H9 (cell line): ENCODE results near the gene F7. TPM values are rescaled to one million over a fixed set of nuclear protein-coding genes. Genes with fewer than 3 reads are reported as not detected.

Experiments used
- DNase-seq: peaks from one replicate; pipeline ENCODE4 v3.0.0-alpha.2; 2017
- H2AFZ ChIP-seq: one replicate; pipeline ENCODE4 v1.6.1; 2013; ENCODE audit warnings: mild to moderate bottlenecking, low read length, control low read depth, moderate library complexity
- H2AK5ac ChIP-seq: 2 replicates; pipeline ENCODE4 v1.6.1; 2013; ENCODE audit warnings: low read length, control low read depth, mixed read lengths; ENCODE audit not compliant: insufficient read length
- H2BK120ac ChIP-seq: one replicate; pipeline ENCODE4 v1.6.1; 2013; ENCODE audit warnings: low read depth, mild to moderate bottlenecking, low read length, control low read depth, inconsistent platforms; ENCODE audit not compliant: poor library complexity, severe bottlenecking
- H2BK12ac ChIP-seq: 2 replicates; pipeline ENCODE4 v1.6.1; 2013; ENCODE audit warnings: low read length, control low read depth, mixed read lengths, low read depth; ENCODE audit not compliant: insufficient read length
- H2BK15ac ChIP-seq: 2 replicates; pipeline ENCODE4 v1.6.1; 2013; ENCODE audit warnings: low read depth, low read length, control low read depth
- H2BK20ac ChIP-seq: one replicate; pipeline ENCODE4 v1.6.1; 2013; ENCODE audit warnings: low read depth, mild to moderate bottlenecking, low read length, control low read depth, inconsistent platforms; ENCODE audit not compliant: poor library complexity, severe bottlenecking
- H2BK5ac ChIP-seq: 2 replicates; pipeline ENCODE4 v1.6.1; 2013; ENCODE audit warnings: low read length, control low read depth, mixed read lengths; ENCODE audit not compliant: insufficient read length
- H3K14ac ChIP-seq: 2 replicates; pipeline ENCODE4 v1.6.1; 2013; ENCODE audit warnings: low read length, control low read depth; ENCODE audit not compliant: insufficient read depth
- H3K18ac ChIP-seq: 2 replicates; pipeline ENCODE4 v1.6.1; 2013; ENCODE audit warnings: low read depth, mild to moderate bottlenecking, mixed read lengths, low read length, control low read depth; ENCODE audit not compliant: insufficient read length
- H3K23ac ChIP-seq: 2 replicates; pipeline ENCODE4 v1.6.1; 2013; ENCODE audit warnings: low read length, control low read depth, mixed read lengths, low read depth; ENCODE audit not compliant: insufficient read length
- H3K23me2 ChIP-seq: 2 replicates; pipeline ENCODE4 v1.6.1; 2013; ENCODE audit warnings: low read depth, mild to moderate bottlenecking, mixed read lengths, low read length, control low read depth; ENCODE audit not compliant: insufficient read length, poor library complexity, severe bottlenecking
- H3K27ac ChIP-seq: 2 replicates; pipeline ENCODE4 v1.5.1; 2013; ENCODE audit warnings: low read length, control low read depth, mixed read lengths, low read depth; ENCODE audit not compliant: insufficient read length
- H3K27me3 ChIP-seq: 2 replicates; pipeline ENCODE4 v1.6.1; 2013; ENCODE audit warnings: low read length, control low read depth, inconsistent platforms; ENCODE audit not compliant: insufficient read depth
- H3K4ac ChIP-seq: 2 replicates; pipeline ENCODE4 v1.6.1; 2013; ENCODE audit warnings: low read depth, mild to moderate bottlenecking, control low read depth, inconsistent platforms, low read length, moderate library complexity
- H3K4me1 ChIP-seq: 2 replicates; pipeline ENCODE4 v1.6.1; 2013; ENCODE audit warnings: low read length, control low read depth, inconsistent platforms; ENCODE audit not compliant: insufficient read depth
- H3K4me2 ChIP-seq: 2 replicates; pipeline ENCODE4 v1.6.1; 2013; ENCODE audit warnings: low read length, control low read depth, mixed read lengths; ENCODE audit not compliant: insufficient read length, insufficient read depth
- H3K56ac ChIP-seq: 2 replicates; pipeline ENCODE4 v1.6.1; 2013; ENCODE audit warnings: low read depth, mild to moderate bottlenecking, mixed read lengths, low read length, control low read depth; ENCODE audit not compliant: insufficient read length
- H3K79me1 ChIP-seq: 2 replicates; pipeline ENCODE4 v1.6.1; 2013; ENCODE audit warnings: low read depth, mild to moderate bottlenecking, moderate library complexity, low read length, control low read depth, inconsistent platforms; ENCODE audit not compliant: insufficient read depth, poor library complexity, severe bottlenecking
- H3K79me2 ChIP-seq: 2 replicates; pipeline ENCODE4 v1.6.1; 2013; ENCODE audit warnings: low read length, control low read depth, inconsistent platforms; ENCODE audit not compliant: insufficient read depth
- H3K9ac ChIP-seq: 2 replicates; pipeline ENCODE4 v1.6.1; 2013; ENCODE audit warnings: low read length, control low read depth, mixed read lengths; ENCODE audit not compliant: insufficient read length; ENCODE audit errors: extremely low read depth
- H3K9me3 ChIP-seq: one replicate; pipeline ENCODE4 v1.6.1; 2013; ENCODE audit warnings: low read depth, low read length, inconsistent platforms; ENCODE audit not compliant: control insufficient read depth
- H3T11ph ChIP-seq: one replicate; pipeline ENCODE4 v1.6.1; 2013; ENCODE audit warnings: mild to moderate bottlenecking, low read length, control low read depth, inconsistent platforms
- H4K20me1 ChIP-seq: one replicate; pipeline ENCODE4 v1.6.1; 2013; ENCODE audit not compliant: control insufficient read depth, insufficient read length, insufficient read depth
- H4K5ac ChIP-seq: 2 replicates; pipeline ENCODE4 v1.6.1; 2013; ENCODE audit warnings: low read depth, mild to moderate bottlenecking, mixed read lengths, low read length, control low read depth; ENCODE audit not compliant: insufficient read length
- H4K8ac ChIP-seq: replicated peaks from 2 replicates; pipeline ENCODE4 v1.6.1; 2013; ENCODE audit warnings: low read length, control low read depth, mixed read lengths, low read depth; ENCODE audit not compliant: insufficient read length
- H4K91ac ChIP-seq: 2 replicates; pipeline ENCODE4 v1.6.1; 2013; ENCODE audit warnings: low read depth, mild to moderate bottlenecking, moderate library complexity, mixed read lengths, low read length, control low read depth; ENCODE audit not compliant: insufficient read length
- H3K27ac Mint-ChIP-seq, 3 experiments: 2 replicates in 2 of 3; 3 replicates in 1 of 3; pipeline ENCODE4 v1.8.0; 2020 to 2021; ENCODE audit warnings: mixed read lengths in 3 of 3, mild to moderate bottlenecking in 1 of 3, moderate library complexity in 1 of 3
- H3K27me3 Mint-ChIP-seq: 2 replicates; pipeline ENCODE4 v1.8.0; 2021; ENCODE audit warnings: low read depth, mild to moderate bottlenecking, moderate library complexity, mixed read lengths
- H3K36me3 Mint-ChIP-seq, 3 experiments: 2 replicates in 2 of 3; 3 replicates in 1 of 3; pipeline ENCODE4 v1.8.0; 2020 to 2021; ENCODE audit warnings: low read depth in 3 of 3, mixed read lengths in 3 of 3; ENCODE audit not compliant: insufficient read depth in 1 of 3
- H3K4me1 Mint-ChIP-seq, 2 experiments: 2 replicates each; pipeline ENCODE4 v1.8.0; 2020; ENCODE audit warnings: mixed read lengths in 2 of 2
- H3K4me3 Mint-ChIP-seq, 2 experiments: 2 replicates in 1 of 2; 3 replicates in 1 of 2; pipeline ENCODE4 v1.8.0; 2020 to 2021; ENCODE audit warnings: mild to moderate bottlenecking in 2 of 2, mixed read lengths in 2 of 2, moderate library complexity in 1 of 2
- H3K9me3 Mint-ChIP-seq, 2 experiments: 2 replicates in 1 of 2; 3 replicates in 1 of 2; pipeline ENCODE4 v1.8.0; 2020; ENCODE audit warnings: mild to moderate bottlenecking in 2 of 2, mixed read lengths in 2 of 2, moderate library complexity in 1 of 2
- WGBS: extraction: QIAGEN DNeasy Blood & Tissue Kit; methylation state at CpG from one replicate; pipeline ENCODE4 v1.1.7; 2013; ENCODE audit warnings: missing lambda C conversion rate, low lambda C conversion rate, mixed read lengths; ENCODE audit not compliant: insufficient read length; ENCODE audit errors: extremely low coverage; 5-methylcytosine and 5-hydroxymethylcytosine counted together
- total RNA-seq: library from RNA; stranded (reverse); gene quantifications from 2 replicates; pipeline ENCODE4 v1.2.1, GENCODE V29; 2021
- TF ChIP-seq, protein P1 (sequence below): fragments of 200-600 bp; sonication (generic); conservative IDR thresholded peaks from 3 replicates; pipeline ENCODE4 v1.8.0; 2021; ENCODE audit warnings: antibody characterized with exemption, mild to moderate bottlenecking

Gene F7
- total RNA-seq, 1 experiment from 2014 or later, result 0.81 TPM

DNA sequence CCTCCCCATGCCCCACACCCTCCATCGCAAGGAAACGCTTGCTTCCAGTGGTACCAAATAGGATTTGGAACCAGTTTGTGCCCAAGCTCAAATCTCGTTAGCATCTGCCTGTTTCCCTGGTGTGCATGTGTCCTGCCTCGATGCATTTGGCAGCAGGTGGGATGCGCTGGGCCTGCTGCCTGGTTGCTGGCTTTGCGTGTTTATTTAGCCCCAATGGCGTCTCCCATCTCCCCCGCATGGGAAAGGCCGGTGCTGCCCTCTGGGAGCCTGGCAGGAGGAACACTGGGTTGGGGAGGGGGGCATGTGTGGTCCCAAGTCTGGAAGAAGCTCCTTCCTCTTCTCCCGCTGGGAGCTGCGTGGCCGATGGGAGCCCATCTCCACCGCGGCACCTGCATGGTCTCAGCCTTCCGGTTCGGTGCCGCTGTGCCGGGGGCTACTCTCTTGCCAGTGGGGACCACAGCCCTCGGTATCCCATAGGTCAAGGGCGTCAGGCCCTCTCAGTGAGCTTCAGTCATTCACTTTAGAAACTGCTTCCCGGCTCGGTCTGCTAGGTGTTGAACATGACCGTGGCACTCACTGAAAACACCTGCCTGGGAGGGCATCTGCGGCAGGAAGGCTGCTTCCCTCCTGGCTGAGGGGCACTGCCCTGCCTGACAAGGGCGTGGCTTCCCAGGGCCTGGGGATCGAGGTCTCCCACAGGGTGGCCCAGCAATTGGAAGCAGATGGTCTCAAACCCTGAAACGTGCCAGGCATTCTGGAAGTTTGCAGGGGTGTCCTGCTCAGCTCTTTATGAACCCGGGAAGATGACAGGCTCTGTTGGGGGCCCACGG, 11.8 kb upstream of the F7 start:
- Histone ChIP-seq H4K8ac (no peak overlapping the region), H3K9me3 (no peaks in the 10 kb centered on the region), H2BK120ac (no peak overlapping the region), H3K79me2 (no peaks in the 10 kb centered on the region), H3K23me2 (no peaks in the 10 kb centered on the region), H2AFZ (no peak overlapping the region), H2BK20ac (no peak overlapping the region), H3K18ac (no peak overlapping the region), H3K4ac (no peak overlapping the region), H3K14ac (no peak overlapping the region; the same call in 1 of the 2 replicates), H3K4me1 (no peaks in the 10 kb centered on the region; the same call in 1 of the 2 replicates), H2BK15ac (no peak overlapping the region), H4K20me1 (peaks cover 2% of the 10 kb centered on the region), H3K27ac (no peak overlapping the region), H3T11ph (no peak overlapping the region), H2BK5ac (no peak overlapping the region), H3K56ac (no peak overlapping the region), H3K79me1 (no peaks in the 10 kb centered on the region), H3K9ac (no peak overlapping the region), H2BK12ac (no peak overlapping the region), H2AK5ac (no peak overlapping the region), H4K91ac (no peak overlapping the region), H4K5ac (no peak overlapping the region), H3K4me2 (no peak overlapping the region), H3K27me3 (no peaks in the 10 kb centered on the region), H3K23ac (no peak overlapping the region)
- TF ChIP-seq, protein P1, sequence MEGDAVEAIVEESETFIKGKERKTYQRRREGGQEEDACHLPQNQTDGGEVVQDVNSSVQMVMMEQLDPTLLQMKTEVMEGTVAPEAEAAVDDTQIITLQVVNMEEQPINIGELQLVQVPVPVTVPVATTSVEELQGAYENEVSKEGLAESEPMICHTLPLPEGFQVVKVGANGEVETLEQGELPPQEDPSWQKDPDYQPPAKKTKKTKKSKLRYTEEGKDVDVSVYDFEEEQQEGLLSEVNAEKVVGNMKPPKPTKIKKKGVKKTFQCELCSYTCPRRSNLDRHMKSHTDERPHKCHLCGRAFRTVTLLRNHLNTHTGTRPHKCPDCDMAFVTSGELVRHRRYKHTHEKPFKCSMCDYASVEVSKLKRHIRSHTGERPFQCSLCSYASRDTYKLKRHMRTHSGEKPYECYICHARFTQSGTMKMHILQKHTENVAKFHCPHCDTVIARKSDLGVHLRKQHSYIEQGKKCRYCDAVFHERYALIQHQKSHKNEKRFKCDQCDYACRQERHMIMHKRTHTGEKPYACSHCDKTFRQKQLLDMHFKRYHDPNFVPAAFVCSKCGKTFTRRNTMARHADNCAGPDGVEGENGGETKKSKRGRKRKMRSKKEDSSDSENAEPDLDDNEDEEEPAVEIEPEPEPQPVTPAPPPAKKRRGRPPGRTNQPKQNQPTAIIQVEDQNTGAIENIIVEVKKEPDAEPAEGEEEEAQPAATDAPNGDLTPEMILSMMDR, result no peak
- WGBS, result no CpG with 5 or more reads among the region's 29 CpGs
- Mint-ChIP-seq H3K4me1 (peaks cover 18 to 27% of the 10 kb centered on the region in 2 experiments), H3K27ac (peak overlapping the region in 1 of 3 experiments; percentile 64; a peak in 1 of 7 replicates), H3K9me3 (no peaks in the 10 kb centered on the region), H3K4me3 (no peak overlapping the region), H3K36me3 (peaks cover 0 to 2% (median under 1%) of the 10 kb centered on the region in 3 experiments; a peak in 4 of 7 replicates), H3K27me3 (peaks cover 1% of the 10 kb centered on the region)
- DNase-seq, result no peak
